ENCODE results near the gene C20orf173. TPM values are rescaled to one million over a fixed set of nuclear protein-coding genes. Genes with fewer than 3 reads are reported as not detected.
"Not testable (repeated sequence)": the region's sequence is repeated elsewhere in the genome, so short reads cannot be mapped to it uniquely, and the experiment has no call there.

Gene C20orf173
- total RNA-seq, 1 donor from 2014 or later, result not detected

GRCh38 chr20:35547329-35547728 is 17.9 kb upstream of the C20orf173 start:
- peak; percentile 46 for DNase-seq (ENCODE audit: low read depth)

- DNase-seq (ENCODE audit: low read depth), result no peak
Measured at GRCh38 chr20:35546127-35546526, 16.7 kb upstream of the C20orf173 start.

- DNase-seq (ENCODE audit: low read depth), result peak; percentile 32
Measured at GRCh38 chr20:35544941-35545340, 15.5 kb upstream of the C20orf173 start.

- no peak for DNase-seq (ENCODE audit: low read depth)
Measured at GRCh38 chr20:35544436-35544835, 15.0 kb upstream of the C20orf173 start.

GRCh38 chr20:35542990-35543389 is 13.5 kb upstream of the C20orf173 start:
- DNase-seq (ENCODE audit: low read depth), result no peak

GRCh38 chr20:35541783-35542662 is 12.6 kb upstream of the C20orf173 start, which contains the start of gene ERGIC3:
TSS of gene ERGIC3 (plus strand) at chr20:35542078. CDS start at chr20:35542098, 20 bp downstream.
- peak; percentile 96 for DNase-seq (ENCODE audit: low read depth)

GRCh38 chr20:35541118-35541782 is 11.8 kb upstream of the C20orf173 start:
- no peak for DNase-seq (ENCODE audit: low read depth)

GRCh38 chr20:35539756-35540212 is 10.3 kb upstream of the C20orf173 start:
- no peak for DNase-seq (ENCODE audit: low read depth)

- no peak for DNase-seq (ENCODE audit: low read depth)
Measured at GRCh38 chr20:35527122-35527769, 2.2 kb downstream of the C20orf173 start.

GRCh38 chr20:35525639-35526038 is 3.8 kb downstream of the C20orf173 start:
- no peak for DNase-seq (ENCODE audit: low read depth)

GRCh38 chr20:35523298-35523888 is 6.1 kb downstream of the C20orf173 start:
- peak; percentile 26 for DNase-seq (ENCODE audit: low read depth)

- no peak for DNase-seq (ENCODE audit: low read depth)
Measured at GRCh38 chr20:35518955-35519354, 10.5 kb downstream of the C20orf173 start.

GRCh38 chr20:35517767-35518166 is 11.7 kb downstream of the C20orf173 start:
- not testable (repeated sequence) for DNase-seq (ENCODE audit: low read depth)

- DNase-seq (ENCODE audit: low read depth), result no peak
Measured at GRCh38 chr20:35517125-35517524, 12.3 kb downstream of the C20orf173 start.

- DNase-seq (ENCODE audit: low read depth), result peak; percentile 78
Measured at GRCh38 chr20:35515949-35516645, 13.4 kb downstream of the C20orf173 start.

GRCh38 chr20:35515341-35515740 is 14.1 kb downstream of the C20orf173 start:
- no peak for DNase-seq (ENCODE audit: low read depth)

GRCh38 chr20:35514371-35514932 is 15.0 kb downstream of the C20orf173 start:
- no peak for DNase-seq (ENCODE audit: low read depth)

- DNase-seq (ENCODE audit: low read depth), result peak; percentile 37
Measured at GRCh38 chr20:35511814-35512420, 17.5 kb downstream of the C20orf173 start.

GRCh38 chr20:35510951-35511735 is 18.3 kb downstream of the C20orf173 start:
- no peak for DNase-seq (ENCODE audit: low read depth)
